GM18498 (cell line): ENCODE measurements around the gene PKDCC.
"Not testable (repeated sequence)": the region's sequence is repeated elsewhere in the genome, so short reads cannot be mapped to it uniquely, and the experiment has no call there.

Experiments
- ATAC-seq: cut with Tn5 transposase; IDR thresholded peaks from one replicate; pipeline ENCODE4 v1.9.1; 2021; ENCODE audit warnings: mild to moderate bottlenecking, moderate library complexity; ENCODE audit not compliant: unreplicated experiment

PKDCC gene

DNA sequence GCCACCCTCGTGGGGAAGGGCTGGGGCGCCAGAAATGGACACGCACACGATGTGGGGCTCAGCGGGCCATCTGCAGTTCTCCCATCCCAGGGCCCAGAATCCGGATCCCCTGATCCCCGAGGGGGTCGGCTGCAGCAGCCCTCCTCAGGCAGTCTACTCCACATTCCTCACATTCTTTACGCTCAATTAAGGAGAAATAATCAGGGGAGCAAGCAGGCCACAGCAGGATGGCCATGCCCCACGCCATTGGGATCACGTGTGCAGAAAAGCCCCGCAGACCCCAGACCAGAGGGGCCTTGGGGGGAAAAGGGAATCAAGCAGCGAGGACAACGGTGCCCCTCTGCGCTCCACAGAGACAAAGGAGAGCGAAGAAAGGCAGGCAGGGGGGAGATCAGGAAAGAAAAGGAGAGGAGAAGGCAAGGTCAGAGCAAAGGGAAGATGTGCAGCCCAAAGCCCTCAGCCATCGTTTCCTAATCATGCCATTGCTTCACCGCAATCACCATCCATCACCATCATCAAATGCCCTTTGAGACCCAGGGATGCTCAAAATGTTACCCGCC lies 17.5 kb upstream of the PKDCC start:
- ATAC-seq = no peak

DNA sequence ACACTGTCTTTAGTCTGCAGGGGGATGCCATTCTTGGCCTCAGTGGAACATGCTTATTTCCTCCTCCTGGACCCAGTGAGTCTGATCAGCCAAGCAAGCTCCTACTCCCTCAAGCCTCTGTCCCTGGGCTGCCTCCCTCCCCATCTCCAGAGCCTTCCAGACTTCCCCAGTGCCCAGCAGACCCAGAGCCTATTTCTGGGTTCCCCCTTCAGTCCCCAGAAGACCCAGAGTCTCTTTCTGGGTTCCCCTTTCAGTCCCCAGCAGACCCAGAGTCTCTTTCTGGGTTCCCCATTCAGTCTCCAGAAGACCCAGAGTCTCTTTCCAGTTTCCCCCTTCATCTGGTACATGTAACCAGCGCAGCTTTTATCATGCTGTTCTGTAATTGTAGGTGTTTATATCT lies 17.0 kb upstream of the PKDCC start:
- ATAC-seq = no peak

DNA sequence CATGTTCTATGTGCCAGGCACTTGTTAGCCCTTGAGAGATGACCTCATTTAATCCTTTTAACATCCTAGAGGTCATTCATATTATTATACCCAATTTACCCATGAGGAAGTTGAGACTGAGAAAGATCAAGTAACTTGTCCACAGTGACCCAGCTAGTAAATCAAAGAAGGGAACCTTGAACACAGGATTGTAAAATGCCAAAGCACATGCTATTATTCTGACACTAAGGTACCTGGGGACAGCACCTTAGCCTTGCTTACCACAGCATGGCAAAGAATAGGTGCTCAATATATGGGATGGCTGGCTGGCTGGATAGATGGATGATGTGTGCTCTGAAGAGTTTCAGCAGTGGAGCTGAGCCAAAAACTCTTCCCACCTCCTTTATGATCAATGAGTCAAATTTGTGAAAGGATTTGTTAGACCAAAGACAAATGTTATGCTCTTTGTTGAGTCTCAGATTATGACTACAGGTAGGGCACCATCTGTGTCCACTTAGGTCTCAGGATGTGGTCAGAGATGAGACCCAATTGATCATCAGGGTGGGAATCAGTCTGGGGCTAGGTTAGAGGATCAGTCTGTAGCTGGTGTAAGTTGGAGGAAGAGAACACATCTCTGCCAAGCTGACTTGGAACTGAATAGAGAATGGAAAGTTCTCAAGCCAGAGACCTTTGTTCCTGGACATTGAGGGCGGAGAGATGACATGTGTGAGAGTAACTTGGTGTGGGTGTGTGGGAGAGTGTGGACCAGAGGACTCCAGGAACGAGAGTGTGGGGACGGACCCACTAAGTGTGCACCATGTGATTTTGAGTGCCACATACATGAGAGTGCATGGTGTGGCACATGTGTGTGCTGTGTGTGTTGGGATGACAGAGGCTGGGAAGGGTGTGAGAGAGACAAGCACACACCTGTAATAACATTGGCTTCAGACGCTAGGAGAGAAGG lies 16.3 kb upstream of the PKDCC start:
- no peak for ATAC-seq

DNA sequence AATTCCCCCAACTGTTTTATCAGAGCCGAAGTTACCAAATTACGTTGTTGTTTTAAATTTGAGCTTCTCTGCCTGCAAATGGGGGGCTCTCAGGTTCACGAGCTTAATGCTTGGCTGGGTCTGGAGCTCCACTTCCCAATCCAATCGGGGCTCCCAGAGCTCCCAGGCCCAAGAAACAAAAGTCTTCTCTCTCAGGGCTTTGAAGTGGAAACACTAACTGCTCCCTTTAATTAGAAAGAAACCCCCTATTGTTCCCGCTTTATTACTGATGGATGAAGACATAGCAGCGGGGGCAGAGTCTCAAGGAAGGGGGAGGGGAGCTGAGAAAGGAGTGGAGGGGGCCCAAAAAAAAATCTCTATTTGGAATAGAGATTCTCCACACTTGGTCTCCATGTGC lies 15.6 kb upstream of the PKDCC start:
- no peak for ATAC-seq

DNA sequence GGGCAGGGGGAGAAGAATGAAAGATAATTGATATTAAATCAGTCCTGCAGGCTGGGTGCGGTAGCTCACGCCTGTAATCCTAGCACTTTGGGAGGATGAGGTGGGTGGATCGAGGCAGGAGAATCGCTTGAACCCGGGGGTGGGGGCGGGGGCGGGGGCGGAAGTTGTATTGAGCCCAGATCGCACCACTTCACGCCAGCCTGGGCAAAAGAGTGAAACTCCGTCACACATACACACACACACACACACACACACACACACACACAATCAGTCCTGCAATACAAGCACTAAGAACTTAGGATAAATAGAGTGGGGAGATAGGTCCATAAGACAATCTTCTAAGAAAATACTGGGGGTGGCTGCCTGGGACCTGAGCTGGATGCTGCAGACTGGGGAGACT lies 15.1 kb upstream of the PKDCC start:
- no peak for ATAC-seq

DNA sequence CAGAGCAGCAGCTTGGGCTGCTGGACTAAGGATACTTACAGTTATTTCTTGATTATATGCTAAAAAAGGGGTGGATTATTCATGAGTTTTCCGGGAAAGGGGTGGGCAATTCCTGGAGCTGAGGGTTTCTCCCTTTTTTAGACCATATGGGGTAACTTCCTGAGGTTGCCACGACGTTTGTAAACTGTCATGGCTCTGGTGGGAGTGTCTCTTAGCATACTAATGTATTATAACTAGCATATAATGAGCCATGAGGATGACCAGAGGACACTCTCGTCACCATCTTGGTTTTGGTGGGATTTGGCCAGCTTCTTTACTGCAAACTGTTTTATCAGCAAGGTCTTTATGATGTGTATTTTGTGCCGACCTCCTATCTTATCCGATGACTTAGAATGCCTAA lies 13.7 kb upstream of the PKDCC start:
- ATAC-seq = not testable (repeated sequence)

DNA sequence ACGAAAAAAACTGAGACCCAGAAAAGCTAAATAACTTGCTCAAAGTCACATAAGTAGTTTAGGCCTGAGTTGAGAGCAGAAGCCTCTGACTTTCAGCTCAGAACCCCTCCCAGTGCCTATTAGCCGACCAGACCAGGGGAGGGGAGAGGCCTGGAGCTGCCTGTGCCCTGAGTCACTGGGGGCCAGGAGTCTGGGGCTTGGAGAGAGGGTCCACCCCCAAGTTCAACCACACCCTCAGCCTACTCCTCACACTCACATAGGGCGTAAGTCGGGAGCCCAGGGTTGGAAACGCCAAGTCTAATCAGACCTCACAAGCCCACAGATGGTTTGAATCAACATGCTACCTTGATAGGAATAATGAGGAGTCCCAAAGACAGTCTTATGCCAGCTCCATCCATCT lies 12.6 kb upstream of the PKDCC start:
- no peak for ATAC-seq

DNA sequence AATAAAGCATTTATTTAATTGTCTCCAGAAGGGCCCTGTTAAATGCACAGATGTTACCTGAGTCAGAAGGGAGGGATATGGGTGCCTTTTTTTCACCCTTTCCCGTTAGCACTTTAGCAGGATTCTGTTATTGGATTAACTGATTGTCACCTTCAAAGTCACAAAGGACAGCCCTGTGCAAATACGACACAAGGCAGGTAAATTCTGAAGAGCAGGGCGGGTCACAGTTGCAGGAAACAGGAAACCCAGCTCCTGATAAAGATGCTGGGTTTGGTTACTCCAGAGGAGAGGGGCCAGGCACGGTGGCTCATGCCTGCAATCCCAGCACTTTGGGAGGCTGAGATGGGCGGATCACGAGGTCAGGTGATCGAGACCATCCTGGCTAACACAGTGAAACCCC lies 11.4 kb upstream of the PKDCC start:
- ATAC-seq = no peak

DNA sequence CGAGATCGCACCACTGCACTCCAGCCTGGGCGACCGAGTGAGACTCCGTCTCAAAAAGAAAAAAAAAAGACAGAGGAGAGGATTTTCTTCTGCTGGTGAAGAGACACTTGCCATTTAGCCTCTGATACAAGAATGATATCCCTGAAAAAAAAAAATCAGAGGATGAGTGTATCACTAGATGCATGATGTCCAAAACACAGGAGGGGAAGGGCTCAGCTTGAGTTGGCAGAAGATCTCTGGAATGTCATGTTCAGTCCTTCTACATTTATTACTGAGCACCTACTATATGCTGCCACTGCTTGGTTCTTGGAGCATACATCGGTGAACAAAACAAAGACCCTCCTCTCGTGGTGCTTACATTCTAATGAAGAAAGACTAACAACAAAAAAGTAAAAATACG lies 10.9 kb upstream of the PKDCC start:
- ATAC-seq = no peak

DNA sequence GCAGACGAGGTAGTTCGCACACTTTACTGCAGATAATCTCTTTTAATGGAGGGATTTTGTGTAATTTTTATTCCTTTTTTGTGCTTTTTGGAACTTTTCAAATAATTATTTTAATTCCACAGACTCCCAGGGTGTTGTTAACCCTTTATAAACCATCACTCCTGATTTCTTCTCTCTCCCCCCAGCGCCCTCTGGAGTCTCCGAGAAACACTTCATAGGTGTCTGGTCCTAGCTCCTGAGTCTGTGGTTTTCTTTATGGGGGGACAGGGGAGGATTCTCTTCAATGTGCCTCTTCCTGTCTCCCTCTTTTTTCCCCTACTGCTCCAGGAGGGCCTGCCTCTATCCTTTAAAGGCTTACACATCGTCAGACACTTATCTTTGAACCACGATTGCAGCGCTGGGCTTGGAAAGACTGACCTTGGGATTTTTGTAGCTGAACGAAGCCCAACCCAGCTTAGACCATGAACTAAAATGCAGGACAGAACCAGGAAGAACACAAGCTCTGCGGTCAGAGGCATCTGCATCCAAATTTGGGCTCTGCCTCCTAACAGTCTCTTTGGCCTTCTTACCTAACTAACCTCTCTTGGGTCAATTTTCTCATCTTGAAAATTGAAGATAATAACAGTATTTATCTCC lies 7.1 kb upstream of the PKDCC start:
- ATAC-seq = no peak

DNA sequence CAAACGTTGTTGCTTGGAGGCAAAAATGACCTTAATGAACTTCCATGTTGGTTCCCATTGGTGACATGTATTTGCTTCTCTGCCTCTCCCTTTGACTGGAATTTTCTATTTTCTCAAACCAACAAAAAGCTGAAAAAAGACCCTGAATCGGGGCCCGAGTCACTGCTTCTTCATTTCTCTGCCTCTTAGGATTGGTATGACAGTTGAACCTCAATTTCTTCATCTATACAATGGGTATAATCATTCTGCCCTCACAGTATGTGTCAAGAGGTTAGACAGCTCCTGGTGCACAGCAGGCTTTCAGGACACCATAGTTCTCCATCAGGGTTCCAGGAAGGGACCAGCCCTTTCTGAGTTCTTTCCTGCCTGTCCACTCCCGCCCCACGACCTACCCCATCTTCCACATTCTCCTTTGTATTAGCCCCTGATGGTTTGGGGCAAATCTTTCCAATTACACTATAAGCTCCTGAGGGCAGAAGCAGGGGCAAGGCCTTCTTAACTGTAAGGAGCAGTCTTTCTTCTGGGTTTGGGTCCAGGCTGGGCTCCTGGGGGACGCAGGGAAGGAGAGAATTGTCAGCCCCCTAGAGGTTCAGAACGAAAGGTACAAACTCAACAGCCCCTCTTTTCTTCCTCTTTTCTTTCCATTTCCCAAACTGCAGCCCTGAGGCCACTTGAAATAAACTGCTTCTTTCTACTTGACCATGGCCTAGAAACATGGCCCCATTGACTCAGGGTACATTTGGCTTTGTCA lies 6.3 kb upstream of the PKDCC start:
- ATAC-seq = no peak

DNA sequence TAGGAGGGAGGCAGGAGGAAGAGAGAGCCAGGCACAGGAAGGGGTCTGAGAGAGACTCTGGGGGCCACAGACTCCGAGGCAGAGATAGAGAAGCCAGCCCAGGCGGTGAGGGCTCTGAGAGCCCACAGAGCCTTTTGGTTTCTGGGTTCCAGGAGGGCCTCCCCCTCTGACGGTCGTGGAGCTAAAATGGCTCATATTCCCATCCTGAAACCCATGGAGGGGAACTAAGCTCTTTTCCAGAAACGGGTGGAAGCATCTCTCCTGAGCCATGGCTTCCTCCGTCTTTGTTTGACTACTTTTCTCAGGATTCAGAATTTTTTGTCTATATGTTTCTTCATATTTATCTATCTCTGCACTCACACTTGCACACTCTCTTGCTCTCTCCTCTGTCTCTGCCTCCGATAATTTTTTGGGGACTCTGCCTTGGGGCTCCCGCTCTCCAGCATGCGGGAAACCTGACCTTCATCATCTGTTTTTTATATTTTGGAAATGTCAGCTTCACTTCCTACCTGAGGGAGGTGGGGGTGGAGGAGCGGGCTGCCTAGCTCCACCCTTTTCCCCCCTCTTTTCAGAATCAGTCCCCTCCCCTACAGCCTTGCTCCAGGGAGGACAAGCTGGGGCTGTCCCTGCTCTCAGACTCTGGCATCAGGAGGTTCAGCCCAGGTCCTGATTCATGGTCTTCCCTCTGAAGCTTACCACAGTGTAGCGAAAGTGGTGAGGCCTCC lies 5.0 kb upstream of the PKDCC start:
- ATAC-seq = no peak

DNA sequence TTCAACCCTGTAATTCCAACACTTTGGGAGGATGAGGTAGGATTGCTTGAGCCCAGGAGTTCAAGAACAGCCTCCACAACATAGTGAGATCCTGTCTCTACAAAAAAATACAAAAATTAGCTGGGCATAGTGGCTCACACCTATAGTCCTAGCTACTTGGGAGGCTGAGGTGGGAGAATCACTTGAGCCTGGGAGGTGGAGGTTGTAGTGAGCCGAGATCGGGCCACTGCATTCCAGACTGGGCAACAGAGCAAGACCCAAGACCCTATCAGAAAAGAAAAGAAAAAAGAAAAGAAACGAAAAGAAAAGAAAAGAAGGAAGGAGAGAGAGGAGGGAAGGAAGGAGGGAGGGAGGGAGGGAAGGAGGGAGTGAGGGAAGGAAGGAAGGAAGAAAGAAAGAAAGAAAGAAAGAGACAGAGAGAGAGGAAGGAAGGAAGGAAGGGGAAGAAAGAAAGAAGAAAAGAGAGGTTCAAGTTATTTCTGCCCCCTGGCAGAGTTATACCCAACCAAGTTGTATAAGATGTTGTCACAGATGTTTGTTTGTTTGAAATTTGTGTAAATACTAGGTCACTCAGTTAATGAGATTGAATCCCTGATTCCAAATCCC lies 3.9 kb upstream of the PKDCC start:
- ATAC-seq = no peak

DNA sequence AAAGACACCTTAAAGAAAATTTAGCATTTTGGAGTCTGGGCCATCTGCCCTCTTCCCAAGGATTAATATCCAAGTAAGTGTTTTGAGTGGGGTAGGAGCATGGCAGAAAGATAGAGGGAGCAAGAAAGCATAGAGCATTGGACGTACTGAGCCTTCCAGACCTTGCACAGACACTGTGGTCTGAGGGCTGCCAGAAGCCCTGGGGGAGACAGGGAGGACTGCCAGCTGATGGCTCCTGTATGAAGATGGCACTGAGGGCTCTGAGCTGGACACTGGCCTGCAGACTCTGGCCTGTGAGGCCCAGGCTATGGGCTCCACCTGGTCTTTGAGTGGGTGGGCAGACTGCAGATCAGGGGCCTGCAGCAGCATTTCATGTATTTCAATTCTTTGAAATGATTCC lies 2.9 kb upstream of the PKDCC start:
- ATAC-seq = no peak

DNA sequence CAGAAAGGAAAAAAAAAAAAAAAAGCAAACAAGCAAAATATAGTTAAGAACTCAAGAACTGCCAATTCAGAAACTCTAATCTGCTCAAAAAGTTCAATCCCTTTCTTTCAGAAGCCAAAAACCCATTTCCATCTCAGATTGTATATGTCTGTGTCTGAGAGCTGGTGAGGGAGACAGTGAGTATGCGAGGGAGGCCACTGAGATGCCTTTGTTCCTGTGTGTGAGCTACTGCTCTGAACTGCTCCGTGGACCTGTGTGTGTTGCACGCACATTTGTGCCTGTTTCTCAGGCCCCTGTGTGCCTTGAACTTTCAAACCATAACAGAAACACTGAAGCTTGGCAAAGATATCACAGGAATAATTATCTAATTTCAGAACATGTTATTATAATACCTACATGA lies 2.5 kb upstream of the PKDCC start:
- ATAC-seq = no peak

DNA sequence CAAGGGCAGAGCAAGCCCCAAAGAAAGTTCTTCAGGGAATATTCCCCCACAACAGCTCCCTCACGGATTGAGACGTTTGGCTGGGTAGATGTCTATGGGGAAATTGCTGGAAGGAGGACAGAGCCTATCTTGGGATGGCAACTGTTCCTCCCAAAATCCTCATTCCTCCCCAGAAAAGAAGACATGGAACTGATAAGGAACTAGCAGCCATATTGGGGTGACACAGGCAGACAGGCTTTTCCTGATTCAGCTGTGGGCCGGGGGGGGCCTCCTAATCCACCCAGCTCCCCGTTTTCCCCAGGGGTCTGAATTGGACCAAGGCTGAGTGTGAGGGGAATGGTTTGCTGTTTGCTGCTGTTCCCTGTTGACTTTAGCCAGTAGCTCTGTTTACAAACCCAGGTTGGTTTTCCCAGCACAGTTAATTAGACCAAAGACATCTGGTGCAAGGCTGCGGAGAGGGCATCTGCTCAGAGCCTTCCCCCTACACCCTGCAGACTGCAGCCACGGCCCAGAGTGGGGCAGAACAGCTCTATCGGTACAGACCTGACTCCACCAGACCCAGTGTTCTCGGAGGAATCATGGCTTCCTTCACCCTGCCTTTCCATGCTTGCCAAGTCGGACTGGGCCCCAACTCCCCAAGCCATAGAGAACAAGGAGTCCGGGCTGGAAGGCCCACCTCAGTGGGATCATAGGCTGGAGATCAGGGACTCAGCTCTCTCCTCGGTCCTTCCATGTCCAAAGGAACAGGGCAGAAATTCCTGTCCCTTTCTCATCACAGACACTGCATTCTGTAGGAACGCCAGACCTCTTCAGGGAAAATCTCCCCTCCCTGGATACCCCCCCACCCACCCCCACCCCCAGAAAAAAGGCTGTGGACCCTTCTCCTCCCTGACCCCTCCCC lies 1.7 kb upstream of the PKDCC start:
- ATAC-seq = no peak

DNA sequence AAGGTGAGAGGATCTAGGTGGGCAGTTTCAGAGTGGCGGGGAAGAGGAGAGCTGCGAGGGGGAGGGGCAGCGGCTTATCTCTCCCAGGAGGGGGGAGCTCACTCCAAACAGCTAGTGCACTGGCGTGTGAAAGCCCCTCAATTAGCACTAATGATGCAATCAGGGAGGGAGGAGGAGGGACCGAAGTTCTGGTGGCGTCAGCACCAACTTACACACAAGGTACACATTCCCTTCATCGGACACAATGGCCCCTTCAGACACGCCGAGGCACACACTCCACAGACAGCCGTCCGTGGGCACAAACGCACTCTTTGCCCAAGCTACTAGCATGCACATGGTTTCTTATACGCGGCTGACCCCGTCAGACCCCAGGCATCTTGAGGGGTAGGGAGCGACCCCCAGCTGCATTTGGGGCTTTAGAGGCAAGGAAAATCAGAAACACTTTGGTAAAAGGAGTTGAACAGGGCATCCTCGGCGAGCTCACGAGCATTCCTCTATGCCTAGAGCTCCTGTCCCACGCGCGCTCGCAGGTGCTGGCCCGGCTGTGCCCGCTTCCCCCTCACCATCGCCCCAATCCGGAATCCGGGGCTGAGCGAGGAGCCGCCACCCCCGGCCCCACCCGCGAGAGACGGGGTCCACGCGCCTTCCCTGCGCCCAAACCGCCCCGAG lies 868 bp upstream of the PKDCC start:
- peak; percentile 8 for ATAC-seq

DNA sequence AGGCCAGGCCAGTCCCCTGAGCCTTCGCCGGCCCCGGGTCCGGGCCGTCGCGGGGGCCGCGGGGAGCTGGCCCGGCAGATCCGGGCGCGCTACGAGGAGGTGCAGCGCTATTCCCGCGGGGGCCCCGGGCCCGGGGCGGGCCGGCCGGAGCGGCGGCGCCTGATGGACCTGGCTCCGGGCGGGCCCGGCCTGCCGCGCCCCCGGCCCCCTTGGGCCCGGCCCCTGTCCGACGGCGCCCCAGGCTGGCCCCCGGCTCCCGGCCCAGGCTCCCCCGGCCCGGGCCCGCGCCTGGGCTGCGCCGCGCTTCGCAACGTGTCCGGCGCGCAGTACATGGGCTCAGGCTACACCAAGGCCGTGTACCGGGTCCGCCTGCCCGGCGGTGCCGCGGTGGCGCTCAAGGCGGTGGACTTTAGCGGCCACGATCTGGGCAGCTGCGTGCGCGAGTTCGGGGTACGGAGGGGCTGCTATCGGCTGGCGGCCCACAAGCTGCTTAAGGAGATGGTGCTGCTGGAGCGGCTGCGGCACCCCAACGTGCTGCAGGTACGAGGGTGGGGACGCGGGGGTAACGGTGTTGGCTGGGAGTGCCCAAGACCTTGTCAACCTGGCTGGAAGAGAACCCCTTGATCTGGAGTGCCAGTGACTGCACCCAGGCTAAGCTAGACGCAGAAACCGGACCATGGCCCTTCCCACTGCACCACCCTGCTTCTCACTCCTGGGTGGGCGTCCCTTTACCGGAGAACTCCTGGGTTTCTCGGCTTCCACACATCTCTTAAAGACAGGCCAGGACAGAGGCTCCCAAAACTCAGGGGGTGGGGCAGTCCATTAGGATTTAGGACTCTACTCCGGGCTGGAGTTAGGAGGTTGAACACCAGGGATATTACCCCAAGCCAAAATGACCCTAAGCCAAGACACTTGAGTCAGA lies 739 bp downstream of the PKDCC start:
- peak; percentile 14 for ATAC-seq
